HL-60 (cell line): ENCODE data around the gene GLRX3.

Source experiments
- DNase-seq, 2 experiments: peaks; one replicate each; pipeline ENCODE4 v3.0.0-alpha.2; 2010 to 2020; ENCODE audit warnings: low read depth in 1 of 2, low spot score in 1 of 2
- H3K27ac ChIP-seq: fragments of 250-450 bp; sonication (Bioruptor Pico); replicated peaks from 2 replicates; pipeline ENCODE4 v1.5.1; 2020; ENCODE audit warnings: mild to moderate bottlenecking, moderate library complexity
- H3K27me3 ChIP-seq: fragments of 250-450 bp; sonication (Bioruptor Pico); 2 replicates; pipeline ENCODE4 v1.5.1; 2021; ENCODE audit warnings: mild to moderate bottlenecking, moderate library complexity; ENCODE audit not compliant: insufficient read depth, poor library complexity, severe bottlenecking
- H3K4me3 ChIP-seq: replicated peaks from 2 replicates; pipeline ENCODE4 v1.5.1; 2011; ENCODE audit warnings: mild to moderate bottlenecking, control low read depth, low read length; ENCODE audit not compliant: insufficient read depth
- CTCF ChIP-seq: IDR thresholded peaks from one replicate; pipeline ENCODE4 v1.5.1; 2011; ENCODE audit warnings: low read length, control low read depth, inconsistent platforms; ENCODE audit not compliant: insufficient read depth
- GABPA ChIP-seq: IDR thresholded peaks from 2 replicates; pipeline ENCODE4 v1.6.1; 2012; ENCODE audit warnings: low read depth
- POLR2AphosphoS5 ChIP-seq: IDR thresholded peaks from 2 replicates; pipeline ENCODE4 v1.6.1; 2012; ENCODE audit warnings: low read depth
- REST ChIP-seq: IDR thresholded peaks from 2 replicates; pipeline ENCODE4 v1.6.1; 2012; ENCODE audit warnings: low read depth; ENCODE audit not compliant: insufficient replicate concordance
- SPI1 ChIP-seq: IDR thresholded peaks from 2 replicates; pipeline ENCODE4 v1.6.1; 2012; ENCODE audit warnings: low read depth, mild to moderate bottlenecking, borderline replicate concordance

GLRX3 gene

GRCh38 chr10:130220251-130221185 lies 84.3 kb downstream of the GLRX3 start:
- TF ChIP-seq SPI1 (no peak), REST (no peak), CTCF (no peak), GABPA (no peak), POLR2AphosphoS5 (no peak)
- H3K4me3 ChIP-seq, result no peak overlapping the region
- H3K27ac ChIP-seq, result no peak overlapping the region
- DNase-seq, result no peak
- H3K27me3 ChIP-seq, result no peaks in the 10 kb centered on the region

GRCh38 chr10:130221456-130222375 lies 85.5 kb downstream of the GLRX3 start:
- TF ChIP-seq GABPA, result no peak
- no peak for TF ChIP-seq REST
- TF ChIP-seq SPI1, result no peak
- no peak for TF ChIP-seq POLR2AphosphoS5
- no peak for TF ChIP-seq CTCF
- Histone ChIP-seq H3K4me3 (no peak overlapping the region), H3K27ac (no peak overlapping the region), H3K27me3 (no peaks in the 10 kb centered on the region)
- no peak for DNase-seq

GRCh38 chr10:130222381-130222780 lies 86.2 kb downstream of the GLRX3 start:
- H3K27ac ChIP-seq, result no peak overlapping the region
- no peak for DNase-seq
- TF ChIP-seq REST (no peak), POLR2AphosphoS5 (no peak)
- H3K4me3 ChIP-seq, result no peak overlapping the region
- H3K27me3 ChIP-seq, result no peaks in the 10 kb centered on the region
